SK-N-SH treated with all-trans-retinoic acid at 6 μM for 48 hours (cell line): ENCODE results near the gene TAF1C.

ENCODE experiments used
- ATAC-seq: fragments of 200-7000 bp; cut with Tn5 transposase; 3 replicates; pipeline ENCODE4 v1.9.1; 2020; ENCODE audit warnings: mild to moderate bottlenecking, moderate library complexity
- ARNTL ChIP-seq: fragments of 450-650 bp; formaldehyde crosslinking; IDR thresholded peaks from 2 replicates; pipeline ENCODE4 v1.5.0; 2020; ENCODE audit warnings: low read depth, mild to moderate bottlenecking, moderate library complexity, borderline replicate concordance
- BACH2 ChIP-seq: fragments of 250-450 bp; sonication (Bioruptor Pico); IDR thresholded peaks from 2 replicates; pipeline ENCODE4 v1.9.0; 2021; ENCODE audit warnings: mild to moderate bottlenecking, borderline replicate concordance
- CSDC2 ChIP-seq: fragments of 250-450 bp; sonication (Bioruptor Pico); IDR thresholded peaks from 2 replicates; pipeline ENCODE4 v1.5.0; 2020; ENCODE audit warnings: mild to moderate bottlenecking, moderate library complexity
- ESRRG ChIP-seq: fragments of 250-450 bp; sonication (Bioruptor Pico); IDR thresholded peaks from 2 replicates; pipeline ENCODE4 v1.6.1; 2021; ENCODE audit warnings: mild to moderate bottlenecking
- GLIS3 ChIP-seq: fragments of 250-450 bp; sonication (Bioruptor Pico); IDR thresholded peaks from 2 replicates; pipeline ENCODE4 v1.5.0; 2020; ENCODE audit warnings: mild to moderate bottlenecking, moderate library complexity
- OSR1 ChIP-seq: fragments of 250-450 bp; sonication (Bioruptor Pico); IDR thresholded peaks from 2 replicates; pipeline ENCODE4 v1.8.0; 2022; ENCODE audit warnings: moderate library complexity, mild to moderate bottlenecking, inconsistent platforms
- PATZ1 ChIP-seq: fragments of 250-450 bp; sonication (Bioruptor Pico); IDR thresholded peaks from 2 replicates; pipeline ENCODE4 v1.8.0; 2020; ENCODE audit warnings: mild to moderate bottlenecking, moderate library complexity, borderline replicate concordance
- PPARA ChIP-seq: fragments of 250-450 bp; sonication (Bioruptor Pico); IDR thresholded peaks from 2 replicates; pipeline ENCODE4 v1.5.0; 2020; ENCODE audit warnings: mild to moderate bottlenecking, borderline replicate concordance
- RARB ChIP-seq: fragments of 250-450 bp; sonication (Bioruptor Pico); IDR thresholded peaks from 2 replicates; pipeline ENCODE4 v1.8.0; 2021; ENCODE audit warnings: mild to moderate bottlenecking, moderate library complexity
- SNAI2 ChIP-seq: fragments of 250-450 bp; sonication (Bioruptor Pico); IDR thresholded peaks from 2 replicates; pipeline ENCODE4 v1.5.0; 2020; ENCODE audit warnings: mild to moderate bottlenecking, moderate library complexity
- TCF4 ChIP-seq: fragments of 250-450 bp; sonication (Bioruptor Pico); IDR thresholded peaks from 2 replicates; pipeline ENCODE4 v1.8.0; 2021; ENCODE audit warnings: mild to moderate bottlenecking, moderate library complexity, borderline replicate concordance
- TOX ChIP-seq: fragments of 250-450 bp; sonication (Bioruptor Pico); IDR thresholded peaks from 2 replicates; pipeline ENCODE4 v1.8.0; 2021; ENCODE audit warnings: mild to moderate bottlenecking, moderate library complexity, borderline replicate concordance
- ZC3H10 ChIP-seq: fragments of 250-450 bp; sonication (Bioruptor Pico); IDR thresholded peaks from 2 replicates; pipeline ENCODE4 v1.5.1; 2021; ENCODE audit warnings: mild to moderate bottlenecking, moderate library complexity
- ZFP3 ChIP-seq: fragments of 250-450 bp; sonication (Bioruptor Pico); IDR thresholded peaks from 2 replicates; pipeline ENCODE4 v1.5.0; 2020; ENCODE audit warnings: mild to moderate bottlenecking, moderate library complexity
- ZFP30 ChIP-seq: fragments of 450-650 bp; formaldehyde crosslinking; IDR thresholded peaks from 2 replicates; pipeline ENCODE4 v1.5.0; 2022; ENCODE audit warnings: mild to moderate bottlenecking, moderate library complexity
- ZNF565 ChIP-seq: fragments of 450-650 bp; formaldehyde crosslinking; conservative IDR thresholded peaks from 2 replicates; pipeline ENCODE4 v1.5.0; 2020; ENCODE audit warnings: low read depth, mild to moderate bottlenecking, moderate library complexity
- ZNF70 ChIP-seq: fragments of 450-650 bp; formaldehyde crosslinking; IDR thresholded peaks from 2 replicates; pipeline ENCODE4 v1.5.0; 2020; ENCODE audit warnings: mild to moderate bottlenecking, moderate library complexity
- ZNF8 ChIP-seq: fragments of 450-650 bp; formaldehyde crosslinking; IDR thresholded peaks from 2 replicates; pipeline ENCODE4 v1.5.0; 2020; ENCODE audit warnings: mild to moderate bottlenecking, moderate library complexity
- TF ChIP-seq, protein P1 (sequence below): fragments of 250-450 bp; sonication (Bioruptor Pico); IDR thresholded peaks from 2 replicates; pipeline ENCODE4 v1.8.0; 2021; ENCODE audit warnings: low read depth, mild to moderate bottlenecking, moderate library complexity, borderline replicate concordance
- TF ChIP-seq, protein P2 (sequence below): fragments of 250-450 bp; sonication (Bioruptor Pico); IDR thresholded peaks from 2 replicates; pipeline ENCODE4 v1.5.1; 2021; ENCODE audit warnings: mild to moderate bottlenecking, moderate library complexity
- TF ChIP-seq, protein P3 (sequence below): fragments of 250-450 bp; sonication (Bioruptor Pico); IDR thresholded peaks from 2 replicates; pipeline ENCODE4 v1.5.0; 2020; ENCODE audit warnings: mild to moderate bottlenecking, moderate library complexity
- TF ChIP-seq, protein P4 (sequence below): fragments of 250-450 bp; sonication (Bioruptor Pico); IDR thresholded peaks from 2 replicates; pipeline ENCODE4 v1.5.1; 2020; ENCODE audit warnings: low read depth, mild to moderate bottlenecking, moderate library complexity

Gene TAF1C

GRCh38 chr16:84138500-84138823 is 48.4 kb downstream of the TAF1C start:
- ATAC-seq = no peak

DNA sequence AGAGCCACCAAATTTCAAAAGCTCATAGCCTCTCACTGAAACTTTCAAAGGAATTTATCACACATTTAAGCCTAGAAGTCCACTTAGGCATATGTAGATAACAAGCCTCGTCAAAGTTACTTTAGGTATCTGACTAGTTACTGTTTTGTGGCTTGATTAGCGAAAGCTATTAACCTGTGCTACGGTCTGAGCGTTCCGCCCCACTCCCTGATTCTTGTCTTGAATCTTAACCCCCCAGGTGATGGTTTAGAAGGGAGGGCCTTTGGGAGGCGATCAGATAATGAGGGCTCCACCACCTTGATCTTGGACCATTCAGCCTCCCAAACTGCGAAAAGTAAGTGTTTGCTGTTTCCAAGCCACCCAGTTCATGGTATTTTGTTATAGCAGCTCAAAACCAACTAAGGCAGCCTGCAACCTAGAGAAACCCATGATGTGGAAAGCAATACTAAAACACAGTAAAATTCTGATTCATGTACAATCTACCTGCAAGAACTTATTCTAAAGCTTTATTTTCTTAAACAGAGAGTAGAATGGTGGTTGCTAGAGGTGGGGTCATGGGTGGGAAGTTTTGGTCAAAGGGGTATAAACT is 49.0 kb downstream of the TAF1C start:
- ATAC-seq = no peak
- TF ChIP-seq PATZ1 (CRISPR knock-in tag) (no peak), PPARA (CRISPR knock-in tag) (no peak), ARNTL (CRISPR knock-in tag) (no peak), CSDC2 (no peak), ZFP30 (no peak), ZNF8 (CRISPR knock-in tag) (no peak), GLIS3 (CRISPR knock-in tag) (no peak), TOX (CRISPR knock-in tag) (no peak), TCF4 (CRISPR knock-in tag) (no peak)
- TF ChIP-seq, protein P1, sequence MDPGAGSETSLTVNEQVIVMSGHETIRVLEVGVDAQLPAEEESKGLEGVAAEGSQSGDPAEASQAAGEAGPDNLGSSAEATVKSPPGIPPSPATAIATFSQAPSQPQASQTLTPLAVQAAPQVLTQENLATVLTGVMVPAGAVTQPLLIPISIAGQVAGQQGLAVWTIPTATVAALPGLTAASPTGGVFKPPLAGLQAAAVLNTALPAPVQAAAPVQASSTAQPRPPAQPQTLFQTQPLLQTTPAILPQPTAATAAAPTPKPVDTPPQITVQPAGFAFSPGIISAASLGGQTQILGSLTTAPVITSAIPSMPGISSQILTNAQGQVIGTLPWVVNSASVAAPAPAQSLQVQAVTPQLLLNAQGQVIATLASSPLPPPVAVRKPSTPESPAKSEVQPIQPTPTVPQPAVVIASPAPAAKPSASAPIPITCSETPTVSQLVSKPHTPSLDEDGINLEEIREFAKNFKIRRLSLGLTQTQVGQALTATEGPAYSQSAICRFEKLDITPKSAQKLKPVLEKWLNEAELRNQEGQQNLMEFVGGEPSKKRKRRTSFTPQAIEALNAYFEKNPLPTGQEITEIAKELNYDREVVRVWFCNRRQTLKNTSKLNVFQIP (CRISPR knock-in tag) = no peak
- TF ChIP-seq, protein P2, sequence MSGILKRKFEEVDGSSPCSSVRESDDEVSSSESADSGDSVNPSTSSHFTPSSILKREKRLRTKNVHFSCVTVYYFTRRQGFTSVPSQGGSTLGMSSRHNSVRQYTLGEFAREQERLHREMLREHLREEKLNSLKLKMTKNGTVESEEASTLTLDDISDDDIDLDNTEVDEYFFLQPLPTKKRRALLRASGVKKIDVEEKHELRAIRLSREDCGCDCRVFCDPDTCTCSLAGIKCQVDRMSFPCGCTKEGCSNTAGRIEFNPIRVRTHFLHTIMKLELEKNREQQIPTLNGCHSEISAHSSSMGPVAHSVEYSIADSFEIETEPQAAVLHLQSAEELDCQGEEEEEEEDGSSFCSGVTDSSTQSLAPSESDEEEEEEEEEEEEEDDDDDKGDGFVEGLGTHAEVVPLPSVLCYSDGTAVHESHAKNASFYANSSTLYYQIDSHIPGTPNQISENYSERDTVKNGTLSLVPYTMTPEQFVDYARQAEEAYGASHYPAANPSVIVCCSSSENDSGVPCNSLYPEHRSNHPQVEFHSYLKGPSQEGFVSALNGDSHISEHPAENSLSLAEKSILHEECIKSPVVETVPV = no peak
- TF ChIP-seq, protein P3, sequence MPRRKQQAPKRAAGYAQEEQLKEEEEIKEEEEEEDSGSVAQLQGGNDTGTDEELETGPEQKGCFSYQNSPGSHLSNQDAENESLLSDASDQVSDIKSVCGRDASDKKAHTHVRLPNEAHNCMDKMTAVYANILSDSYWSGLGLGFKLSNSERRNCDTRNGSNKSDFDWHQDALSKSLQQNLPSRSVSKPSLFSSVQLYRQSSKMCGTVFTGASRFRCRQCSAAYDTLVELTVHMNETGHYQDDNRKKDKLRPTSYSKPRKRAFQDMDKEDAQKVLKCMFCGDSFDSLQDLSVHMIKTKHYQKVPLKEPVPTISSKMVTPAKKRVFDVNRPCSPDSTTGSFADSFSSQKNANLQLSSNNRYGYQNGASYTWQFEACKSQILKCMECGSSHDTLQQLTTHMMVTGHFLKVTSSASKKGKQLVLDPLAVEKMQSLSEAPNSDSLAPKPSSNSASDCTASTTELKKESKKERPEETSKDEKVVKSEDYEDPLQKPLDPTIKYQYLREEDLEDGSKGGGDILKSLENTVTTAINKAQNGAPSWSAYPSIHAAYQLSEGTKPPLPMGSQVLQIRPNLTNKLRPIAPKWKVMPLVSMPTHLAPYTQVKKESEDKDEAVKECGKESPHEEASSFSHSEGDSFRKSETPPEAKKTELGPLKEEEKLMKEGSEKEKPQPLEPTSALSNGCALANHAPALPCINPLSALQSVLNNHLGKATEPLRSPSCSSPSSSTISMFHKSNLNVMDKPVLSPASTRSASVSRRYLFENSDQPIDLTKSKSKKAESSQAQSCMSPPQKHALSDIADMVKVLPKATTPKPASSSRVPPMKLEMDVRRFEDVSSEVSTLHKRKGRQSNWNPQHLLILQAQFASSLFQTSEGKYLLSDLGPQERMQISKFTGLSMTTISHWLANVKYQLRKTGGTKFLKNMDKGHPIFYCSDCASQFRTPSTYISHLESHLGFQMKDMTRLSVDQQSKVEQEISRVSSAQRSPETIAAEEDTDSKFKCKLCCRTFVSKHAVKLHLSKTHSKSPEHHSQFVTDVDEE (CRISPR knock-in tag) = no peak
- TF ChIP-seq, all 23 proteins: peak for 0

More at GRCh38 chr16:84138500-84138823, 48.4 kb downstream of the TAF1C start:
- TF ChIP-seq RARB (CRISPR knock-in tag) = no peak
- no peak for TF ChIP-seq ZNF70
- no peak for TF ChIP-seq ZC3H10
- no peak for TF ChIP-seq ZFP30
- TF ChIP-seq SNAI2 (CRISPR knock-in tag) = no peak
- TF ChIP-seq BACH2 (CRISPR knock-in tag) = no peak
- TF ChIP-seq, protein P4, sequence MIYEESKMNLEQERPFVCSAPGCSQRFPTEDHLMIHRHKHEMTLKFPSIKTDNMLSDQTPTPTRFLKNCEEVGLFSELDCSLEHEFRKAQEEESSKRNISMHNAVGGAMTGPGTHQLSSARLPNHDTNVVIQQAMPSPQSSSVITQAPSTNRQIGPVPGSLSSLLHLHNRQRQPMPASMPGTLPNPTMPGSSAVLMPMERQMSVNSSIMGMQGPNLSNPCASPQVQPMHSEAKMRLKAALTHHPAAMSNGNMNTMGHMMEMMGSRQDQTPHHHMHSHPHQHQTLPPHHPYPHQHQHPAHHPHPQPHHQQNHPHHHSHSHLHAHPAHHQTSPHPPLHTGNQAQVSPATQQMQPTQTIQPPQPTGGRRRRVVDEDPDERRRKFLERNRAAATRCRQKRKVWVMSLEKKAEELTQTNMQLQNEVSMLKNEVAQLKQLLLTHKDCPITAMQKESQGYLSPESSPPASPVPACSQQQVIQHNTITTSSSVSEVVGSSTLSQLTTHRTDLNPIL = no peak
- no peak for TF ChIP-seq TOX (CRISPR knock-in tag)

DNA sequence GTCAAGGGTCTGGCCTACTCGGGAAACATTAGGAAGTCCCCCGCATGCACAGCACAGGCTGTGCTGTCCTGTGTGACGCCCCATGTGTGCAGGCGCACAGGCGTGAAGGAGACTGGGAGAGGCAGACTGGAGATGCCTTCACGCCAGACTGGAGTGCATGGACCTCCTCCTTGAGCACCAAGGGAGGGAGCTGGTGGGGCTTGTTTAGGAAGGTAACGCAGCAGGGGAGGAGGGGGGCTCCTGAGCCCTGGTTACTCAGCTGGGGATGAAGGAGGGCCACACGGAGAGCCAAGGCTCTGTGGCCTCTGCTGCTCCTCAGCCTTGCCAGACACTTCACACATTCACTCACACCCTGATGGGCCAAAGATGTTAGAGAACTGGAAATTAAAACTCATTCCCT is 49.6 kb downstream of the TAF1C start:
- no peak for ATAC-seq
- TF ChIP-seq SNAI2 (CRISPR knock-in tag) = no peak
- TF ChIP-seq ZNF70 = no peak
- no peak for TF ChIP-seq ESRRG
- no peak for TF ChIP-seq BACH2 (CRISPR knock-in tag)
- TF ChIP-seq CSDC2 = no peak
- TF ChIP-seq, protein P3 (CRISPR knock-in tag) = no peak
- no peak for TF ChIP-seq GLIS3 (CRISPR knock-in tag)
- no peak for TF ChIP-seq ZNF565
- TF ChIP-seq ZNF8 (CRISPR knock-in tag) = no peak
- TF ChIP-seq, protein P1 (CRISPR knock-in tag) = no peak
- TF ChIP-seq ZFP3 (CRISPR knock-in tag) = no peak
- no peak for TF ChIP-seq RARB (CRISPR knock-in tag)
- TF ChIP-seq OSR1 = no peak
- no peak for TF ChIP-seq PPARA (CRISPR knock-in tag)
- TF ChIP-seq TOX (CRISPR knock-in tag) = no peak
